ENCODE measurements around the gene HYCC2.

GRCh38 chr2:201114846-201115245, 43.4 kb upstream of the HYCC2 start:
- no peak for TF ChIP-seq CTCF (IDR thresholded peaks at IDR 0.05; ENCODE audit: low read depth, low read length, poor library complexity, severe bottlenecking)
- TF ChIP-seq EZH2phosphoT487 (IDR thresholded peaks at IDR 0.05; ENCODE audit: borderline replicate concordance, low read length), result no peak

All from DOHH2 (cell line).